ENCODE data around the gene LHX6.

The LHX6 gene

GRCh38 chr9:122216798-122217418, 11.8 kb downstream of the LHX6 start:
- in situ Hi-C loops (cut with HindIII; ENCODE audit: low sequenced_read_pairs) = no loop called here

GRCh38 chr9:122216138-122216797, 12.5 kb downstream of the LHX6 start:
- in situ Hi-C loops (cut with HindIII; ENCODE audit: low sequenced_read_pairs) = no loop called here

GRCh38 chr9:122215663-122216062, 13.1 kb downstream of the LHX6 start:
- in situ Hi-C loops (cut with HindIII; ENCODE audit: low sequenced_read_pairs) = no loop called here

GRCh38 chr9:122214507-122214906, 14.2 kb downstream of the LHX6 start:
- in situ Hi-C loops (cut with HindIII; ENCODE audit: low sequenced_read_pairs) = no loop called here

GRCh38 chr9:122213589-122214413, 15.0 kb downstream of the LHX6 start:
- in situ Hi-C loops (cut with HindIII; ENCODE audit: low sequenced_read_pairs) = no loop called here

GRCh38 chr9:122213102-122213588, 15.6 kb downstream of the LHX6 start:
- in situ Hi-C loops (cut with HindIII; ENCODE audit: low sequenced_read_pairs) = no loop called here

- in situ Hi-C loops (cut with HindIII; ENCODE audit: low sequenced_read_pairs) = no loop called here
Measured at GRCh38 chr9:122212473-122213004, 16.2 kb downstream of the LHX6 start.

- in situ Hi-C loops (cut with HindIII; ENCODE audit: low sequenced_read_pairs) = loop anchor here (5.0 kb wide), 1 partner anchor 143 kb away; no protein-coding TSS in a partner anchor
Measured at GRCh38 chr9:122209451-122209850, 19.3 kb downstream of the LHX6 start.

GRCh38 chr9:122207096-122207495, 21.7 kb downstream of the LHX6 start:
- in situ Hi-C loops (cut with HindIII; ENCODE audit: low sequenced_read_pairs) = loop anchor here (5.0 kb wide), 1 partner anchor 145 kb away; no protein-coding TSS in a partner anchor

GRCh38 chr9:122206118-122207046, 22.4 kb downstream of the LHX6 start:
- in situ Hi-C loops (cut with HindIII; ENCODE audit: low sequenced_read_pairs) = loop anchor here (5.0 kb wide), 1 partner anchor 146 kb away; no protein-coding TSS in a partner anchor

- in situ Hi-C loops (cut with HindIII; ENCODE audit: low sequenced_read_pairs) = loop anchor here (5.0 kb wide), 1 partner anchor 147 kb away; no protein-coding TSS in a partner anchor
Measured at GRCh38 chr9:122205176-122205575, 23.6 kb downstream of the LHX6 start.

GRCh38 chr9:122204491-122204890, 24.3 kb downstream of the LHX6 start:
- in situ Hi-C loops (cut with HindIII; ENCODE audit: low sequenced_read_pairs) = no loop called here

- in situ Hi-C loops (cut with HindIII; ENCODE audit: low sequenced_read_pairs) = no loop called here
Measured at GRCh38 chr9:122204055-122204454, 24.7 kb downstream of the LHX6 start.

- in situ Hi-C loops (cut with HindIII; ENCODE audit: low sequenced_read_pairs) = no loop called here
Measured at GRCh38 chr9:122202111-122202510, 26.6 kb downstream of the LHX6 start.

- in situ Hi-C loops (cut with HindIII; ENCODE audit: low sequenced_read_pairs) = no loop called here
Measured at GRCh38 chr9:122201641-122202040, 27.1 kb downstream of the LHX6 start.

GRCh38 chr9:122200960-122201595, 27.7 kb downstream of the LHX6 start:
- in situ Hi-C loops (cut with HindIII; ENCODE audit: low sequenced_read_pairs) = no loop called here

- in situ Hi-C loops (cut with HindIII; ENCODE audit: low sequenced_read_pairs) = no loop called here
Measured at GRCh38 chr9:122197882-122198281, 30.9 kb downstream of the LHX6 start.

- in situ Hi-C loops (cut with HindIII; ENCODE audit: low sequenced_read_pairs) = no loop called here
Measured at GRCh38 chr9:122197426-122197825, 31.3 kb downstream of the LHX6 start.

- in situ Hi-C loops (cut with HindIII; ENCODE audit: low sequenced_read_pairs) = no loop called here
Measured at GRCh38 chr9:122195875-122196274, 32.9 kb downstream of the LHX6 start.
